Measurements from ENCODE around the gene CTSZ. TPM values are rescaled to one million over a fixed set of nuclear protein-coding genes. Genes with fewer than 3 reads are reported as not detected.
A peak's percentile ranks its signal among the peaks of the same experiment; 100 is the strongest.
"Not testable (repeated sequence)": the region's sequence is repeated elsewhere in the genome, so short reads cannot be mapped to it uniquely, and the experiment has no call there.

Gene CTSZ
- total RNA-seq, 4 donors from 2014 or later = 61.9 to 246 (median 226) TPM

DNA sequence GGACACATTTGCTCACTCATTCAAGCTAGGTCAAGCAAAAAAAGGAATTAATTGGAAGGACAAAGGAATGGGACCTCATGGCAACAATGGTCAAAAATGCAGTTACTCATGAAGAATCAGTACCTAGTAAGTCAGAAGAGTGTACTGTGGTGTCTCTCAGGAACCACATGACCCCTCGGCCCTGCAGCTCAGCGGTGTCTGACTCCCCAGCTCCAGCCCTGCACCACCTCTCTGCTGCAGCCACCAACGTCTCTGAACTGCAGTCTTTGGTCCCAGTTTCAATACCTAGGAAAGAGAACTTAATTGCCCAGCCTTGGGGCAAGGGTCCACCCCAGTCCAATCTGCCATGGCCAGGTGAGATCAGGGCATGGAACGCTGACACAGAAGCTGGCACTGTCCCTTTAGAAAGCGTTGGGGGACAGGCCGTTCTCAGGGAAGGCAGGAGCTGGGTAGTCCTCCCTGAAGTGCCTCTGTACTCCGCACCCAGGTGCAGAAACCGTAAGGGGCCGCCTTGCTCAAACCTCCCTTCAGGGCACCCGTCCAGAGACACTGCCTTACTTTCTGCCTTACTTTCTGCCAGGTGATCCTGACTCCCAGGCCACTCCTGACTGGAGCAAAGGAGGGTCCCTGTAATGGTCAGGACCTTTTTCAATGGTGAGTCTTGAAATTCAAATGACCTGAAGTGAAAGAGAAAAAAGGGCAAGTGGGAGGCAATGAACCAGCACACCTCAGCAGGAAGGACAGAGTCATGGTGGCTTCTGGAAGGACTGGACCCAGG is 39.2 kb downstream of the CTSZ start:
- WGBS, 2 donors (ENCODE audit: low coverage in 1 of 2) = 84% methylated on average over 9 of the region's 10 CpGs; no CpG with 5 or more reads in 1 of the 2 donors
- no peak overlapping the region for H3K27ac ChIP-seq
- H3K36me3 ChIP-seq = no peaks in the 10 kb centered on the region
- intact Hi-C loops (cut with DNase I; ENCODE audit: low total_unique reads) = no loop called here
- no peak overlapping the region for H3K4me3 ChIP-seq
- no peak for DNase-seq
- H3K27me3 ChIP-seq = peaks cover 8% of the 10 kb centered on the region
- no peaks in the 10 kb centered on the region for H3K4me1 ChIP-seq
- TF ChIP-seq, protein P1, sequence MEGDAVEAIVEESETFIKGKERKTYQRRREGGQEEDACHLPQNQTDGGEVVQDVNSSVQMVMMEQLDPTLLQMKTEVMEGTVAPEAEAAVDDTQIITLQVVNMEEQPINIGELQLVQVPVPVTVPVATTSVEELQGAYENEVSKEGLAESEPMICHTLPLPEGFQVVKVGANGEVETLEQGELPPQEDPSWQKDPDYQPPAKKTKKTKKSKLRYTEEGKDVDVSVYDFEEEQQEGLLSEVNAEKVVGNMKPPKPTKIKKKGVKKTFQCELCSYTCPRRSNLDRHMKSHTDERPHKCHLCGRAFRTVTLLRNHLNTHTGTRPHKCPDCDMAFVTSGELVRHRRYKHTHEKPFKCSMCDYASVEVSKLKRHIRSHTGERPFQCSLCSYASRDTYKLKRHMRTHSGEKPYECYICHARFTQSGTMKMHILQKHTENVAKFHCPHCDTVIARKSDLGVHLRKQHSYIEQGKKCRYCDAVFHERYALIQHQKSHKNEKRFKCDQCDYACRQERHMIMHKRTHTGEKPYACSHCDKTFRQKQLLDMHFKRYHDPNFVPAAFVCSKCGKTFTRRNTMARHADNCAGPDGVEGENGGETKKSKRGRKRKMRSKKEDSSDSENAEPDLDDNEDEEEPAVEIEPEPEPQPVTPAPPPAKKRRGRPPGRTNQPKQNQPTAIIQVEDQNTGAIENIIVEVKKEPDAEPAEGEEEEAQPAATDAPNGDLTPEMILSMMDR (IDR thresholded peaks at IDR 0.05) = no peak
- TF ChIP-seq EP300 (IDR thresholded peaks at IDR 0.05; ENCODE audit: low read depth) = no peak
- TF ChIP-seq POLR2AphosphoS5 (IDR thresholded peaks at IDR 0.05) = no peak
- no peak for TF ChIP-seq POLR2A (IDR thresholded peaks at IDR 0.05)
- no peaks in the 10 kb centered on the region for H3K9me3 ChIP-seq
- in situ Hi-C loops (cut with MboI; ENCODE audit: low pct_ligation_motif_present in 1 of 4, low pct_unique_long_range_greater_than_20kb in 1 of 4, low sequenced_read_pairs in 3 of 4) = no loop called here

DNA sequence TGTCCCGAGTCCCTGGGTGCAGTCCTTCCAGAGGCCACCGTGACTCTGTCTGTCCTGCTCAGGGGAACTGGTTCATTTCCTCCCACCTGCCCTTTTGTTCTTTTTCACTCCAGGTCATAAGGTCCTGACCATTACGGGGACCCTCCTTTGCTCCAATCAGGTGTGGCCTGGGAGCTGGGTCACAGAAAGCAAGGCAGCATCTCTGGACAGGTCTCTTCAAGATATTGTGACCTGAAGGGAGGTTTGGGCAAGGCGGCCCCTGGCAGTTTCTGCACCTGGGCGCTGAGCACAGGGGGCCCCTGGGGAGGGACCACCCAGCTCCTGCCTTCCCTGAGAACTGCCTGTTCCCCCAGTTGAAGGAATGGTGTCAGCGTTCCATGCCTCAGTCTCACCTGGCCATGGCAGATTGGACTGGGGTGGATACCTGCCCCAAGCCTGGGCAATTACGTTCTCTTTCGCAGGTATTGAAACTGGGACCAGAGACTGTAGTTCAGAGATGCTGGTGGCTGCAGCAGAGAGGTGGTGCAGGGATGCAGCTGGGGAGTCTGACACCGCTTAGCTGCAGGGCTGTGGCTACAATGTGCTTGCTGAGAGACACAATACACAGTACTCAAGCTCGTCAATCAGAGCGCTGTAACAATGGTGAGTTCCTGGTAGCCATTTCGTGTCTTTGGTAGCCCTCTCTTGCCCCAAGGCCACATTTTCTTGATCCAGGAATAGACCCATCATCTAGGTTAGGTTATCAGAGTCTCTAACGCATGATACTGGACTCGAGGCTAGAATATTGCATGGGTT is 41.6 kb downstream of the CTSZ start:
- Histone ChIP-seq H3K36me3 (no peaks in the 10 kb centered on the region), H3K9me3 (no peaks in the 10 kb centered on the region), H3K27me3 (peaks cover 8% of the 10 kb centered on the region), H3K4me3 (no peak overlapping the region), H3K4me1 (no peaks in the 10 kb centered on the region), H3K27ac (no peak overlapping the region)
- 74 to 80% methylated on average over 1 to 14 of the region's 14 CpGs for WGBS, 2 donors (ENCODE audit: low coverage in 1 of 2)
- intact Hi-C loops (cut with DNase I; ENCODE audit: low total_unique reads) = no loop called here
- in situ Hi-C loops (cut with MboI; ENCODE audit: low pct_ligation_motif_present in 1 of 4, low pct_unique_long_range_greater_than_20kb in 1 of 4, low sequenced_read_pairs in 3 of 4) = no loop called here
- TF ChIP-seq, protein P1 (IDR thresholded peaks at IDR 0.05) = no peak
- no peak for TF ChIP-seq POLR2AphosphoS5 (IDR thresholded peaks at IDR 0.05)
- TF ChIP-seq EP300 (IDR thresholded peaks at IDR 0.05; ENCODE audit: low read depth) = no peak
- no peak for TF ChIP-seq POLR2A (IDR thresholded peaks at IDR 0.05)
- DNase-seq = no peak

DNA sequence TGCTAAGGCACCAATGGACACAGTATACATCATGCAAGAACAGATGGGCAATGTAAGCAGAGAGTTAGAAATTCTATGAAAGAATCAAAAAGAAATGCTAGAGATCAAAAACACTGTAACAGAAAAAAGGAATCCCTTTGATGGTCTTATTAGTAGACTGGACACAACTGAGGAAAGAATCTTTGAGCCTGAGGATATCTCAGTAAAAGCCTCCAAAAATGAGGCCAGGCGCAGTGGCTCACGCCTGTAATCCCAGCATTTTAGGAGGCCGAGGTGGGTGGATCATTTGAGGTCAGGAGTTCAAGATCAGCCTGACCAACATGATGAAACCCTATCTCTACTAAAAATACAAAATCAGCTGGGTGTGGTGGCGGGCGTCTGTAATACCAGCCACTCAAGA is 43.1 kb downstream of the CTSZ start:
- in situ Hi-C loops (cut with MboI; ENCODE audit: low pct_ligation_motif_present in 1 of 4, low pct_unique_long_range_greater_than_20kb in 1 of 4, low sequenced_read_pairs in 3 of 4); H3K4me3 ChIP-seq; H3K9me3 ChIP-seq; DNase-seq; intact Hi-C loops (cut with DNase I; ENCODE audit: low total_unique reads); H3K4me1 ChIP-seq; H3K36me3 ChIP-seq; H3K27me3 ChIP-seq; H3K27ac ChIP-seq: not testable (repeated sequence)
- 74 to 88% methylated on average over 5 of the region's 5 CpGs for WGBS, 2 donors (ENCODE audit: low coverage in 1 of 2)

DNA sequence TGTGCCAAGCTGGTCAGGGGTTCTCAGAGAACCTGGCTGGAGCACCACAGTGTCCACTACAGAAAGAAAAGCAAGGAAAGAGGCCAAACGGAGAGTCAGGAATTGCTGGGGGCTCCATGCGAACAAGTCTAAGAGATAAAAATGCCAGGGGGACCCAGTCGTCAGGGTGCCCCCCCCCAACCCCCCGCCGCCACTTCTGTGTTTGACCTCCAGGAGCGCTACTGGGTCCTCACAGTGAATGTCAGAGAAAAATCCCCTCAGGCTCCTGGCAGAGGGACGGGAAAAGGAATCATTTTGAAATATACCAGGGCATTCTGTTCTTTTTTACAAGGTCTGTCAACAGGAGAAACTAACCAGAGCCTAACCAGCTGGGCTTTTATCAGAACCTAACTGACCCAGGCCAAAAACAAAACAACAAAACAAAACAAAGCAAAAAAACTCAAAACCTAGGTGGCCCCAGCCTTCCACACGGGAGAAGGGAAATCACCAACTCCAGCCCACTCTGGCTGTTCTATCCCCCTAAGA is 43.9 kb downstream of the CTSZ start:
- Histone ChIP-seq H3K27ac (peak overlapping the region in 2 of 4 donors; percentile 33 to 40), H3K4me3 (no peak overlapping the region), H3K36me3 (no peaks in the 10 kb centered on the region), H3K27me3 (peaks cover 3% of the 10 kb centered on the region), H3K4me1 (no peaks in the 10 kb centered on the region), H3K9me3 (no peaks in the 10 kb centered on the region)
- DNase-seq = no peak
- intact Hi-C loops (cut with DNase I; ENCODE audit: low total_unique reads) = no loop called here
- peak; percentile 53 to 75 (median 72) for TF ChIP-seq POLR2AphosphoS5 (IDR thresholded peaks at IDR 0.05)
- TF ChIP-seq EP300 (IDR thresholded peaks at IDR 0.05; ENCODE audit: low read depth) = no peak
- TF ChIP-seq POLR2A (IDR thresholded peaks at IDR 0.05) = no peak
- TF ChIP-seq, protein P1 (IDR thresholded peaks at IDR 0.05) = peak in 1 of 5 experiments; percentile 21
- in situ Hi-C loops (cut with MboI; ENCODE audit: low pct_ligation_motif_present in 1 of 4, low pct_unique_long_range_greater_than_20kb in 1 of 4, low sequenced_read_pairs in 3 of 4) = no loop called here
- WGBS, 2 donors (ENCODE audit: low coverage in 1 of 2) = 60 to 70% methylated on average over 3 to 8 of the region's 8 CpGs

Data from transverse colon (tissue), 4 donors.